GM04503 (cell line): ENCODE data around the gene EXOC4.

Experiments
- DNase-seq: peaks from one replicate; pipeline ENCODE4 v3.0.0-alpha.2; 2012; ENCODE audit warnings: low read depth

EXOC4 gene

DNA sequence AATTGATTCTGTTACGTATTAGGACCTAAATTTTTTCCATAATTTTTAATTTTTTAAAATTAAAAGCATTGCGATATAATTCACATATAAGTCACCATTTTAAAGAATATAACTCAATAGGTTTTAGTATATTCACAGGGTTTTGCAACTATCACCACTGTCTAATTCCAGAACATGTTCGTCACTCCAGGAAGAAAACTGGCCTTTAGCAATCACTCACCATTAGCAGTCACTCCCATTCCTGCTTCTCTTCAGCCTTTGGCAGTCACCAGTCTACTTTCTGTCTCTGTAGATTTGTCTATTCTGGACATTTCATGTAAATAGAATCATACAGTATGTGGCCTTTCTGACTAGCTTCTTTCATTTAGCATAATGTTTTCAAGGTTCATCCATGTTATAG lies 176.5 kb downstream of the EXOC4 start:
- DNase-seq: no peak

DNA sequence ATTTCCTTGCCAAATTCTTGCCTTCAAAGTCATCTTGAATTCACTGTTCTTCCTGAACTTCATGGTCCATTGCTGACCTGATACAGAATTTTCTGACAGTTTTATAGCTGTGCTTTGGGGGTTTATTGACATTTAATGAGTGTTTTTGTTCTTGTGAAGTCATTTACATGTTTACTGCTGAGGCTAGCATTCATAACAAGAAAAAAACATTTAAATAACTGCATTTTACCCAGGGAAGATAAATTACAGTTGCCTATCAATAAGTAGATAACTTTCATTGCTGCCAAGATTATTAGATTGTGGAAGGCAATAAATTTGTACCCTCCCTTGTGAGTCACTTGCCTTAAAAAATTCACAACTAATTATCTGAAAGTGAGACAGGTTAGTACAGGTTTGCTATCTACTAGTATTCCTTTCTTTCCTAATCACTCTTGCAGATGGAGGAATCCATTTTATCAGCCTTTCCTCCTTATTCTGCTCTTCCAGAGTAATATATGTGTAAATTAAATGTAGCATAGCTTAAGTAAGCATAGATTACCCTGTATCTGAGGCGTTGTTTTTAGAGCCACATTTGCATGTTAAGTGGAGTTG lies 178.4 kb downstream of the EXOC4 start:
- no peak for DNase-seq

GRCh38 chr7:133433165-133433812 lies 180.4 kb downstream of the EXOC4 start:
- no peak for DNase-seq

DNA sequence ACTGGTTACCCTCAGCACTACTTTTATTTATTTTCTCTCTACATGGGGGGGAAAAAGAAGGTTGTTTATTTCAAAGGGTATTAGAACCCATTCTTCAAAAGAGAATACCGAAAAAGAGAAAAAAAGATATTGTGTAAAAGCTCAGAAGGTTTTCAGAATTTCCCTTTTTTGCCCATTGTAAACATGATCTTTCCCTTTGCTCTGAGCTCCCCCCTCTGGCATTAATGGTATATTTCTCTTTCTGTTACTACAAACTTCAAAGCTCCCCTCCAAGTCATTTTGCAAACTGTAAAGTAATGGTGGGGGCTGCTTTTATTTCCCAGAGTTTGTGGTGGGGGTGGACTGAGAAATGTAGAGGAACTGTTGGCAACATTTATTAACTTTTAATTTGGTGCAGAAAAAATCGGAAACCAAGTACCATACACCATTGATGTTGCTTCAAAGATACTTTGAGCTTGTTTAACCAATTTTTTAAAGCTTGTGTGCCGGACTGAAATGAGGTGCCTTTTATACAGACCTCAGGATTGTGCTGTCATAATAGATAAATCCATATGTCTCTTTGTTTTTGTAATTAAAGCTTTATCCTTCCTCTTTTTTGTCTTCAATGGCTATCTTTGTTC lies 181.5 kb downstream of the EXOC4 start:
- DNase-seq: peak; percentile 4

- peak; percentile 55 for DNase-seq
These were observed 183.1 kb downstream of the EXOC4 start for GRCh38 chr7:133436014-133436428.

DNA sequence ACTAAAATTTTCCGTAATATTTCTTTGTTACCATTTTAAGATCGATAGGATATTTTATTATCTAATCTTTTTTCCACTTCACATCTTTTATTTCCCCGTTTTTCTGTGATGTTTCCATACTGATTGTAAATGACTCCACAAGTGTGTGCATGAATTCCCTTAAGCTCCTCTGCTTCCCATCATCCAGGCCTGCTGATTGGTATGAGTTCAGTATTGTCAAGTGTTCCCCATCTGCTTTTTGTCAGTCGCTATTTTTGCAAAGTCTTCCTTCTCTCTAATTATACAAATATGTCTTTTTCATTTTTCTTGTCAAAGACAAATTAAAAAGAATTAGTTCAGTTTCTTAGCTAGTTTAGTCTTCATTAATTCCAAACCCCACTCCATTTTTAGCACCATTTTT lies 184.7 kb downstream of the EXOC4 start:
- no peak for DNase-seq

DNA sequence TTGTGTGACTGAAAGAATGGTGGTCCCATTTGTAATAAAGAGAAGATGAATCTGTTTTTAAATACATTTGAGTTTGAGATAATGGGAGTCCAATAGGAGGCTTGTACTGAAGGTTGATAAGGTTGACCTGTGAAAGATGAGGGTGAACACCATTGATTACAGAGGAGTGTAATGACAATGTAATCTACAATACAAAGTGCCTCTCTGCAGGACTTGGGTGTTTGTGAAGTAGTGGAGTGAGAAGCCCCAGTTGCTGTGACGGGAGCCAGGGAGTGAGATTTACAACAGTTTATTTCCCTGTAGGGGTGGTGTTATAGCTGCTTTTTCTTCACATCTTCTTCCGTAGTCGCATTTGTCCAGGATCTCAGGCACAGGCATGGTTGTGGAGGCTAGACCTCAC lies 189.9 kb downstream of the EXOC4 start:
- DNase-seq: no peak

GRCh38 chr7:133445617-133446016 lies 192.7 kb downstream of the EXOC4 start:
- no peak for DNase-seq

GRCh38 chr7:133448012-133448411 lies 195.1 kb downstream of the EXOC4 start:
- DNase-seq: no peak

- DNase-seq: no peak
These were observed 199.7 kb downstream of the EXOC4 start for GRCh38 chr7:133452577-133452976.

- no peak for DNase-seq
These were observed 205.8 kb downstream of the EXOC4 start for GRCh38 chr7:133458688-133459087.

DNA sequence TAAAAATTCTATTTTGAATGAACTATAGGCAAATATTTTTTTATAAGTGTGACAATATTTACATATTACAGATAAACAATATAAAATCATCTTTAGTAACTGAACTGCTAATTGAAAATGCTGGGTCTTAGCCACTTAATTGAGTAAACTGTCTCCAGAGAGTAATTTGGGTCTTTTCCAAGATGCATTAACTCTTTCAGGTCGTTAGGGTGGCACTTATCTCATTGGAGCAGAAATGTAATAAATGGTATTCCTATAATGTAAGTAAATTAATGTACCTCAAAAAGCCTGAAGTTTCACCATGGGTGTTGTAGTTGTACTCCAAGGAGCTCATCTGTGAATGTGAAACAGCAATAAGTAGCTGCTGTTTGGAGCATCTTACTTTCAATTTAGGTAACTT lies 208.5 kb downstream of the EXOC4 start:
- DNase-seq: no peak

DNA sequence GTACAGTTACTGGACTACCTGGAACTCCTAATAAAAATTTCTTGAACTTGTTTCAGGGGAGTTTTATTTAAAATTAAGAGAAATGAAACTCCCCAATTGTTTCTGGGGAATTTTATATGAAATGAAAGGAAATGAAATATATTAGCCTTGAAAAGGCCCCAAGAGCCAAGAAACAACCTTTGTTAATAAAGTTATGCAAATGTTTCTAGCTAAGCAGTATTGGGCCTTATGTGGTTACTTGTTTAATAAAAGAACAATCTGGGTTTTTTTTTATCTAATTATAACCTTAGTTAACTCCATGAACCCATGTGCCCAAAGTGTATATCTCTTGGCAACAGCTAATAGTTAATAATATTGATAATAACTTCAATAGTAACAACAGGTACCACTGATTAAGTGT lies 222.8 kb downstream of the EXOC4 start:
- no peak for DNase-seq

DNA sequence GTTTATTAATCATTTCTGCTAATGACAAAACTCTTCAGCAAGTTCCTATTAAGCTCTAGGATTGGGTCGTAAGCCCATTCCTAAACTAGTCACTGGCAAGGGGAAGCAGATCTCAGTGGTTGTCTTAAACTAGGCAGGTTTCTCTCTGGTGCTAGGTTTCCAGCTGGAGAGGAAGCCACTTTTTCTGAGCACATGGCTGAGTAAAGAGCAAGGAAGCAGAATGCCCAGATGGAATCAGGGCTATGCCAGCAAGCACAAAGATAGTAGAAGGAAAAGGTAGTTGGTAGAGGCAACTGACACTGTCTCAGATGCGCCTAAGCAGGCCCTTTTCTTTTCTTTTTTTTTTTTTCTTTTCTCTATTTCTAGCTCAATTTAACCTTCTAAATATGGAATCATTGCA lies 224.9 kb downstream of the EXOC4 start:
- DNase-seq: no peak

DNA sequence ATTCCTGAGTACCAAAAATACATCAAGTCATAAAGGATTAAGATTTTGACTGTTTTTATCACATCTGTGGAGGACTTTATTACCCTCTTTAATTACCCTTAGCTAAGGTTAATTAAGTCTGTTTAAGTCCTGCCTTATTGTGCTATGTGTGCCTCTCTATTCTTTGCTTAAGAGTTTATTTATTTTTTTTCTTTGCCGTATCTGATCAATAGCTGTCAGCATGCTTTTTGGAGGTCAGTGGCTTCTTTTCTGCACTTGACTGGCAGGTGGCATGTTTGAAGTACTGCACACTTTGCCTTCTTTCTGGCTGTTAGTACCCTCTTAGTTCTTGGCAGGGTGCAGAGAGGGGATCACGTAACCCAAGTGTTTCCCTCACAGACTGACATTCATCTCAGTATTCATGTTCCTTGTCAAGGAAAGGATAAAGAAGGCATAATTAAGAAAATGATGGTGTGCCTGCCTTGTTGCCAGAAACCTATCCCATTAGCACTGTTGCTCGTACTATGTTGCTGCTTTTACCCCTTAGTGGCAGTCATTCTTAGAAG lies 225.8 kb downstream of the EXOC4 start:
- no peak for DNase-seq

GRCh38 chr7:133479456-133480065 lies 226.7 kb downstream of the EXOC4 start:
- DNase-seq: no peak

GRCh38 chr7:133480868-133481267 lies 228.0 kb downstream of the EXOC4 start:
- no peak for DNase-seq

DNA sequence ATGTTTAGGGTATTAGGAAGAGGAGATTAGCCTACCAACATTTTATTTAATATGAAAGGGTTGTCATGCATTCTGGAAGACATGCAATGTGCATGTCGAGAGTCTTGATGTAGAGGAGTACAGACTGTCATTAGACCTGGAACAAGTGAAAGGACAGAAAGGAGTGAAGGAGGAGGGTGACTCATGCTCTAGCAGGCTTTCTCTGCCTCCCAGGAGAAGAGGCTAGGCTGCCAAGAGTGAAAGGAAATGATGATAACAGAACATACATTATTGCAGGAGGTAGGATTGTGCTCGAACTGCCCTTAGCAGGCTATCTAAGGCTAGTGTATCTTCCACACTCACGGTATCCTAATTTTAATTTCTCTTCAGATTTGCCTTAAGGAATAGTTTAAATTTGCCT lies 228.8 kb downstream of the EXOC4 start:
- peak; percentile 16 for DNase-seq

GRCh38 chr7:133482599-133482998 lies 229.7 kb downstream of the EXOC4 start:
- no peak for DNase-seq

GRCh38 chr7:133484086-133484485 lies 231.2 kb downstream of the EXOC4 start:
- no peak for DNase-seq

DNA sequence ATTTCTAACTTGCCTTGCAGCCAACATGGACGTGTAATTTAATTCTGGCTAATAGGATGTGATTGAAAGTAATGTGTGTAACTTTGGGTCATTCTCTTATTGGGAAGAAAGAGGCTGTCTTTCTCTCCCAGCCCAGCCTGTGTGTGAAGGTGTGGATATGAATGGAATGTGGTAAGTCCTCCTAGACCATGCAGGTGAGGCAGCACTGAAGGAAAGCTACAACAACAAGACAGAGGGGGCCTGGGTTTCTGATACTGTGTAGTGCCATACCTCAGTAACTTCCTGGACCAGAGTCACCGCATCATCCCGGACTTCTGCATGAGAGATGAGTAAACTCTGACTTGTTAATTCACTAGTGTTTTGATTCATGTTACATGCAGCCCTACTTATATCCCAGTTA lies 237.0 kb downstream of the EXOC4 start:
- no peak for DNase-seq

DNA sequence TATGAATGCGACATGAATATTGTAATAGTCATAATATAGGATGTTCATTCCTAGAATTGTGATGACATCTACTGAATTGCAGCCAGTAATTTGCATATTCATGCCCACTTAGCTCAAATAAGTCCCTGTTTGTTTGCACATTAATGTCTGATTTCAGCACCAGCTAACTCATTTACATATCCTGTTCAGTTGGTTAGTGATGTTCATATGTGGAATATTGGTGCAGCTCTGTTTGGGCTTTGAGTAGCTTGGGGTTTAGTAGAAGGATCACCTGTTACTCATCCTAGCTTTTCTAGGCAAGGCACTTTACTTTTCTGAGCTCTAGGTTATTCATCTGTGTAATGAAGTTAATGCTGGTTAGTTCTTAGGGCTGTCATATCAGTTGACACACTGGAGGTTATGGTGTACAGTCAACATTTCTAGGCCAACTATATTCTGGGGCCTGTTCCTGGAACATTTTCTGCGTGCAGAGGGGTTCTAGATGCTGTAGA lies 238.4 kb downstream of the EXOC4 start:
- no peak for DNase-seq
